Fibroblast of skin of left biceps (primary cell): ENCODE measurements around the gene TIGAR.

Experiments
- DNase-seq, 2 experiments: peaks; one replicate each; pipeline ENCODE4 v3.0.0-alpha.2; 2013; ENCODE audit warnings: low read depth in 2 of 2

Gene TIGAR

GRCh38 chr12:4378772-4379171, 57.8 kb downstream of the TIGAR start:
- DNase-seq, result no peak

GRCh38 chr12:4379405-4379804, 58.4 kb downstream of the TIGAR start, which contains the start of gene FGF23:
TSS of gene FGF23 (minus strand) at chr12:4379712. CDS start at chr12:4379582, 130 bp downstream.
- DNase-seq, result peak; percentile 4 to 6

DNA sequence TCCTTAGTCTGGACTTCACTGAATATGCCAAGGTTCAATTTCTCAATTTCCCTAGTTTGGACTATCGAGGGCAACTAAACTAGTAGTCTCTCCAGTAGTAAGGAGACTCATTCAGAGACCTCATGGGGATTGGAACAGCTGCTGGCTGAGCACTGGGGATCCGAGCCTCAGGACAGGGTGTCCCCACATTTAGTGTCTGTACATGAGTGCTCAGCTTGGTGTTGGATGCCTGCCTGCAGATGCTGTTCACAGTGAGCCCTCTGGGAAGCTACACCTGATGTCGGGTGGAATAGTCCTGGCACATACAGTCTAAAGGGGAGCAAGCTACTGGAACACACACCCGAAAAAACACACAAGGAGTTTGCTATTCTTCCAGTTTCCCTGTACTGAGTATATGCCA, 59.3 kb downstream of the TIGAR start:
- DNase-seq, result no peak

DNA sequence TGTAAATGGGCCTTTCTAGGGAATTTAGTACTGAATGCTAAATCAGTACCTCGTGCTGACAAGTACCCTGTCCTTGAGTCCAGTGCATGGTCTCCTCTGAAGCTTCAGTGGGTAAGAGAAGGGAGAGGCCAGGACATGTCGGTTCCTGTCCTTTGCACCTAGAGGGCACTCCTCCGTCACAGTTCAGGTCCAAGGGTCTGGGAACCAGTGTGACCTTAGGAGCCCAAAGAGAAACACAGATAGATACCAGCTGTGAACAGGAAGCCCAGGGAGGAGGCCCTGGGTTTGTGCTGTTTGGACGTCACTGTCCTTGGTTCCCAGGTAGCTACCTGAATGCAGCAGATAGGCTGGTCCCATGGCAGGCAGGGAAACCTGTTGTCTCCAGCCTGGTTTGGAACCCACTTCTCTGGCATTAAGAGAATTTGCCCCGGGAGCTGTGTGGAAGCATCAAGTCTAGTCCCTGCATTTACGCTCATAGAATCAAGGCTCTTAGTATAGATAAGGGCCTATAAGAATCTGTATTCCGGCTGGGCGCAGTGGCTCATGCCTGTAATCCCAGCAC, 62.4 kb downstream of the TIGAR start:
- DNase-seq, result no peak

DNA sequence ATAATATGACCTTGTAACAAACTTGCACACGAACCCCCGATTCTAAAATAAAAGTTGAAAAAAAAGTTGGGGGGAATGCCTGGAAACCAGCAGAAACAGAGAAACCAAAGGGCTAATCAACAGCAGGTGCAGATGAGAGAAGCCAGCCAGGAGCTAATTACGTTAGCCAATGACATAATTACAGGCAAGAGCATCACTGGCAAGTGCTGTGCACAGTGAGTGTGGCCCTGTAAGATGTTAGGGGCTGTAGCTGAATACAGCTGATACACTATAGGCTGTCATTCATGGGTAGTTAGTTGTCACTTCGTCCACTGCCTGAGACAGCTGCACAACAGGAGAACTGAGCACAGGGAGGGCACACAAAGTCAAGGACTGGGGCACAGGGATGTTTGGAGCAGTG, 65.8 kb downstream of the TIGAR start:
- no peak for DNase-seq

DNA sequence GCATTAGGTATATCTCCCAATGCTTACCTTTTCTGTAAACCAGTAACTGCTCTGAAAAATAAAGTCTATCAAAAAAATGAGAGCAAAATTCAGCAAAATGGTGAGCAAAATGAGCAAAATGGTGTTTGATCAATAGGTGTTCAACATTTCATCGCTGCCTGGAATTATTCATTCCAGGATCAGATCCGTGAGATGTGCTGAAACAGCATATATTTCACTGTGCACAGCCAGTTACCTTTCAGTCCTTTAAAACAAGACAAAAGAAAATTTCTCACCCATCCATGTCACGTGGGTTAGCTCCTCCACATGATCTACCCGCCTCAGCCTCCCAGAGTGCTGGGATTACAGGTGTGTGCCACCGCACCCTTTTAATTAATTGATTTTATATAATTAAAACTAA, 66.6 kb downstream of the TIGAR start:
- DNase-seq, result no peak

GRCh38 chr12:4388032-4388431, 67.0 kb downstream of the TIGAR start:
- no peak for DNase-seq

- no peak for DNase-seq
Measured at GRCh38 chr12:4388662-4389061, 67.6 kb downstream of the TIGAR start.

DNA sequence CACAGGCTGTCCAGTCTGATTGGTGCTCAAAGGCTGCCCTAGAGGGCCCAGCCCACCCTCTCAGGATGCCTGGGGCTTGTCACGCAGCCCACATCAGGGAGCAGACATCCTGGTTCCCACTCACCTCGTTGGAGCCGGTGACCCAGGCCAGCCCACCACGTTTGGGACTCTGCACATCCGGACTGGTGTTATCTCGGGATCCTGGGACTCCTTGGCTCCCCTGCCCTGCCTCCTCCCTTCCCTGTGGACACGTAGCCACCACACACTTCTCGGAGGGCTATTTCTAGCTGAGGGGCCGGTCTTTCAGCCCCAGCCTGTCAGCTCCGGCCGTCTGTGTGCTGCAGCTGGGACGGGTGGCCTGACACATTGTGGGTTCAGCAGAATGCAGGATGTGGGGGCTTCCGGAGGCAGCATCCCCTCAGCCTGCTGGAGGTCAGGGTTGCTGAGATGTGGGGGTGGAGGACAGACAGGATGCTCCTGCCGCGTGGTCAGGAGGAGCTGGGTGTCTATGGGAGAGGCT, 71.3 kb downstream of the TIGAR start:
- no peak for DNase-seq

DNA sequence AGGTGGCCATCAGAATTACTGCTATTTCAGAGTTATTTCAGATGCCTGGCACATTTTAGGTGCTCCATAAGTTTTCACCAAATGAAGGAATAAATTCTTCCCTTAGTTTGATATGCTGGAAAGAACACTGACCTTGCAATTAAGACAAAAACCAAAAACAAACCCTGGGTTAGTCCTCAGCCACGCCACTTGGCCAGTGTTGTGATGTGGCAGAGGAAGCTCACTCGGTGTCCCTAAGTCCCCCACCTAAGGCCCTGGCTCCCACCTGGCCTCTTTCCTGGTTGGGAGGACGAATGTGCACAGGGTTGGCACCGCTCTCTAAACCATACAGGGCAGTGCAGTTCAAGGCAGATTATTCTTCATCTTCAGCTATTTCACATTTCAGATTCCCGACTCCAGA, 72.2 kb downstream of the TIGAR start:
- no peak for DNase-seq

GRCh38 chr12:4395818-4396217, 74.8 kb downstream of the TIGAR start:
- no peak for DNase-seq

- DNase-seq, result no peak
Measured at GRCh38 chr12:4401117-4401516, 80.1 kb downstream of the TIGAR start.

- no peak for DNase-seq
Measured at GRCh38 chr12:4402996-4403395, 82.0 kb downstream of the TIGAR start.
